DMS53 treated with DMSO at 0.1 percent for 48 hours (cell line): ENCODE results near the gene DYSF.

Experiments
- DNase-seq: peaks from one replicate; lab custom pipeline; 2025; ENCODE audit not compliant: unreplicated experiment; lab: John Stamatoyannopoulos, UW

Gene DYSF

DNA sequence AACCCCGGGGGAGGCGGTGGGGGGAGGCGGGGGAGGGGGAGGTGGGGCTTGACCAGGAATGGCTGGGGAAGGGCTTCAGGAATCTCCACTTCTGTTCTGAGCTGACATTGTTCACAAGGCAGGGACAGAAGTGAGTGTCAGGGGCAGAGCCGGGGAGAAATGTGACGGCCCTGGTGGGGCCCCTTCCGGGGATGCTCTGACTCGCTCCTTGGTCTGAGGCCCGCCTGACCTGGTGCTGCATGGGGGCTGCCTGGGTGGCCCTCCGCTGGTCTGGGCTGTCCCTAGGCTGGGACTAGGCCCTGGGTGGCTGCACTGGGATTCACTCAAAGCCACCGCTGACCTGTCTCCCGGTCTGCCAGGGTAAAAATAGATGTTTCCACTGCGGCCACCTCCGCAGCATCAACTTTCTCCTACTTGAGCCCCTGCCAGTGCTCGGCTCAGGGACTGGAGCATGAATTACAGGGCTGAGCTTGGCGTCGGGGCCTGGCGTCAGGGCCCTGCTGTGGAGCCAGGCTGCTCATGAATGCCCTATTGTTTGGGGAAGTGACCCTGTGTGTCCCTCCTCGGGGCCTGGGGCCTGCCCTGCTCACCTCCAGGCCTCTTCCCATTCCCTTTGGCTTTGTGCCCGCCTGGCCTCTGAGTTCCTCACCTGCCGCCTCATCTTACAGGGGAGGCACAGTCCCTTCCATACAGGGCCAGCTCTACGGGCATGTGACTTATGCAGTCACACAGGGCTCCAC, 247.5 kb downstream of the DYSF start:
- DNase-seq: no peak

DNA sequence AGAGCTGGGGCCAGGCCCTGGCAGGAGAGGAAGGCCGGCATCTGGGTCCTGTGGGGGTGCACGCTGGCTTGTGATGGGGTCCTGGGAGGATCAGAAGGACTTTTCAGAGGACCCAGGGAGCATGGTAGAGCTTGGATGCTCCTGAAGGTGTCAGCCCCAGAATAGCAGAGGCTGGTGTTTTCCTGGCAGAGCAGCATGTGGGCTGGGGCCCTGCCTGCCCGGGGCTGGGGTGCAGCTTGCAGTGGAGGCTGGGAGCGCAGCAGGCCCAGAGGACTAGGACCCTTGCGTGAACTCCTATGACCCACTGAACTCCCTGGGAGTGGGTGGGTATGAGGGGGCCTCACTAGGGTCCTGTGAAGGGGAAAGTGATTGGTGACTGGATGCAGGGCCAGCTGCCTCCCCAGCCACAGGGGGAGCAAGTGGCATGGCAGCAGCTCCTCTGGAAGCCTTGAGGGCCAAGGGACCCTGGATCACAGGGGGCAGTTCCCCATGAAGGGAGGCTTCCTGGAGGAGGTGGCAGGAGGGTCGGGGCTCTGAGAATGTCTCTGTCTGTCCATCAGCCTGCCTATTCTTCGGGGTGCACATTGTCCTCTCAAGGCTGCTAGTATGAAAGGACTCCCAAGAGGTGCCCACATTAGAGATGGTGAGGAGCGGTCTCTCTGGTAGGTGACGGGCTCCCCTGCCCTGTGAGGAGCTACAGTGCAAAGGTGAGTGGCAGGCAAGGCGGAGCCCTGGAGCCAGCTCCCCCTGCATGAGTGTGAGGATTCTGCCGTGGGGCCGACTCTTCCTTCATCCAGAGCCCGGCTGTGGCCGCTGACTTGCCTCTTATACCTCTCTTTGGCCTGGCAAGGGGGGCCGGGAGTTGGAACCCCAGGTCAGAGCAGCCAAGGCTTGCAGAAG, 249.0 kb downstream of the DYSF start:
- DNase-seq: no peak

DNA sequence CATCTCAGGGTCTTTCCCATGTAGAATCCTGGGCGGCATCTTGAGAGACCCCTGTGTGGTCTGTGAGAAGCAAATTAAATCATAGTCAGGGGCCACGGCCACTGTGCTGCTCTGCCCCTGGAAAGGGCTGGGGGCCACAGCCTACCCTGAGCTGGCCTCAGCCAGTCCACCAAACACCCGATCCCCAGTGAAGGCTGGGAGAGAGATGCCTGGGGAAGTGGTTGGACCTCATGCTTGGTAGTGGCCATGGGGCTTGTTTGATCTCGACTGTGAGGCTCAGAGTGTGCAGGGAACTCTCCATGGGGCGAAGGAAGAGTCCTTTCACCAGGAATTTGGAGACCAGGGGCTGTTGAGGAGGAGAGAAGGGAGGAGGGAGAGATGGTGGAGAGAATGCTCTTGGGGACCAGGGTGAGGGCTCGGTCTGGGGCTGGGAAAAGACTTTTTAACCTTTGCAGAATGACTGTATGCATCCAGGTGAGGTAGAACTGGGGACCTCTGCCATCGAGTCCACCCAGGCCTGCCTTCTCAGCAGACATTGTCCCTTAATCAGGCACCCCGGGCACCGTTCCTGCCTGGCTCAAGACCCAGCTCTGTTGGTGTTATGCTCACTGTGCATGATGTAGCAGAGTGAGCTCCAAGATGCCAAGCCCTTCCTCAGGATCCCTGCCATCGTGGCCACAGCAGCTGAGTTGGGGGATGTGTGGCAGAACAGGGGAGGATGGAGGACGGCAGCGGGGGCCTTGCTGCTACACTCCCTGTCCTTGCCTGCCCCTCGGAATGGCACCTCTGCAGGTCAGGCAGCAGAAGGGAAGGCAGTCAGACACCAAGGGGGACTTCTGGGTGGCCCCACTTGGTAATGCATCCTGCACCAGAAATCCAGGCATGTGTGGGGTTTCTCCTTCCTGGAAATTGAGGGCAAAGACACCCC, 249.9 kb downstream of the DYSF start:
- no peak for DNase-seq

DNA sequence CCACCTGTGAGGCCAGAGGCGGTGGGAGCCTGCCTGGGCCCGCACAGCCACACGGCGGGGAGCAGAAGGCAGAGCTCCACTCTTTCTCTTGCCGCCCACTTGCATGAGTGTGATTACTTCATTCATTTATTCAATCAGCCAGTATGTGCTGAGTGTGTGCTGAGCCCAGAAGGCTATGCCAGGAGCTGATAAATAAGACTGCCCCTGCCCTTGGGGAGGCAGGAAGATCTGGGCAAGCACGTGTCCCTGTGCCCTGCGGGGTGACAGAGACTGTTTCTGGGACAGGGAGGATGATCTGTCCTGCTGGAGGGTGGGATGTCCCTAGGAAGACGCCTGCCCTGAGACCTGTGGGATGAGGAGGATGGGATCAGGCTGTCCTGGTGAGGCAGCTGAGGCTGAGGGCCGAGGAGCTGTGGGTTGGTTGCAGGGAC, 250.8 kb downstream of the DYSF start:
- no peak for DNase-seq

DNA sequence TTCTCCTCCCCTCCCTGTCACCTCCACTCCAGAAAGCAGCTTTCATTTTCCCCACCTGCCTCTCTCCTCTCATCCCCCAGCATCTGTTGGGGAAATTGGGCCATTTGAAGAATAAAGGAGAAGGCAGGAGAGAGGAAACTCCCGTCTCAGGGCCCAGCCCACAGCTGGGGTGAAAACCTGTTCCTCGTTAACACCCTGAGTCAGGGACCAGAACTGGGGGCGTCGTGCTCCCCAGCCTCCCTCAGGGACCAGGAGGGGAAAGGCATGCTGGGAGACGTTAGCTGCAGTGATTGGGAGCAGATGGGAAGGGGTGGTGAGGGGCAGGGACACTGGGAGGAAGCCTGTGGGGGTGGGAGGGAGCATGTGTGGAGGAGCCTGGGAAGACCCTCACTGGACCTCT, 251.3 kb downstream of the DYSF start:
- no peak for DNase-seq

DNA sequence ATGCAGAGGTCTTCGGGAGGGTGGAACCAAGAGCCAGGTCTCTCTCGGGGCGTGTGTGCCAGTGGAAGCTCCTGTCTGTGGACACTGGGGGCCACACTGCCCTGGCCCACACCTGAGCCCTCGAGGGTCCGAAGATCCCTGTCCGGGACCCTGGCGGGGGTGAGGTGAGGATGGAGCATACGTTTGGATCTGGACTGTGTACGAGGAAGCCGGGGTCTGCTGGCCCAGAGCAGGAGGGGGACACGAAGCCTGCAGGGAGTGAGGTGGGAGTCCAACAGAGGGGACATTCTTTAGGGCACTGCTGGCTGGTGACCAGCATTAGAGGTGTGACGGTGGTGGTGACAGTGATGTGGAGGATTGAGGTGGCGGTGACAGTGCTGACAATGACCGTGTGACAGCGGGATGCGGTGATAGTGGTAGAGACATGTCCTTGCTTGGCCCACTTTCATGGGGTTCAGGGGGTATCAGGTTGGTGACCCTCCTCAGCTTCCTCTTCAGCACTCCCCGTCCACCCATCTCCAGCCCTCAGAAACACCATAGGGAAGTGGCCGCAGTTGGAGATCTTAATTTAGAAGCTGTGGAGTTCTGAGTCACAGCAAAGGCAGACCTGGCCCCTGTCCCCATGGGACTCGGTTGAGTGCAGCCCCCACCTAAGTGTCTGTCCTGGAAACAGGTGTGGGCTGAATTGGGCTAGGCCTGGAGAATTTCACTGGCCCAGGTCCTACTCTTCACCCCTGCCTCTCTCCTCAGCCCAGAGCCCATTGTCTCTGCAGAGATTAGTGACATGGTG, 252.0 kb downstream of the DYSF start:
- DNase-seq: no peak

DNA sequence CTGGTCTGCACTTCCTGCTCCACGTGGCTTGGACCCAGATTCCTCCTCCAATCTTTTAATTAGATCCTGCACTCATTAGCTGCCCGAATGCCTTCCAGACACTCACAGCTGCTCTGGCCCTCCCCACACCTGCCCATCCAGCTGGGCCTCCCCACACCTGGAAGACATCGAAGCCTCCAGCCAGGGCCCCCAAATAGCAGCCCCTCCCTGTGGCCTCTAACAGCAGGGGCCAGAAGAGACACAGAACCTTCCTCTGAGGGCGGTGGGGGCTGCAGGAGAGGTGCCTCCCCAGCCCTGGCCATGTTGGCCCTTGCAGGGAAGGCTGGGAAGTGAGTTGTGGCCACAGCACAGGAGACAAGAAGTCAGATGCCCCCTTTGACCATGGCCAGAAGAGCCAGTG, 252.8 kb downstream of the DYSF start:
- DNase-seq: no peak

DNA sequence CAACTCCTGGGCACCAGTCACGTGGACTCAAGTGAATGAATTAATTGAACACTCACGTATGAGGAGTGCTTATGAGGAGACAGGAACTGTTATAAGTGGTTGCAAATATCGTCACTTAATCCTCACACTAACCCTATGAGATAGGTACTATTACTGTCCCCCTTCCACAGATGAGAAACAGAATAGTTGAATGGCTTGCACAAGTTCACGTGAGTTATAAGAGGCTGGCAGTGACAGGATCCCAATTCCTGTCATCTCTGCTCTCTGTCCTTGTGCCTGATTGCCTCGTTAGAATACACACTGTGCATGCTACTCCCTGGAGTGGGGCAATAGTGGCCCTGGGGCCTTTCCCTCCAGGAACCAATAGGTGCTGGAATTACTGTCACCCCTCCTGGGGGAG, 253.5 kb downstream of the DYSF start:
- DNase-seq: no peak

DNA sequence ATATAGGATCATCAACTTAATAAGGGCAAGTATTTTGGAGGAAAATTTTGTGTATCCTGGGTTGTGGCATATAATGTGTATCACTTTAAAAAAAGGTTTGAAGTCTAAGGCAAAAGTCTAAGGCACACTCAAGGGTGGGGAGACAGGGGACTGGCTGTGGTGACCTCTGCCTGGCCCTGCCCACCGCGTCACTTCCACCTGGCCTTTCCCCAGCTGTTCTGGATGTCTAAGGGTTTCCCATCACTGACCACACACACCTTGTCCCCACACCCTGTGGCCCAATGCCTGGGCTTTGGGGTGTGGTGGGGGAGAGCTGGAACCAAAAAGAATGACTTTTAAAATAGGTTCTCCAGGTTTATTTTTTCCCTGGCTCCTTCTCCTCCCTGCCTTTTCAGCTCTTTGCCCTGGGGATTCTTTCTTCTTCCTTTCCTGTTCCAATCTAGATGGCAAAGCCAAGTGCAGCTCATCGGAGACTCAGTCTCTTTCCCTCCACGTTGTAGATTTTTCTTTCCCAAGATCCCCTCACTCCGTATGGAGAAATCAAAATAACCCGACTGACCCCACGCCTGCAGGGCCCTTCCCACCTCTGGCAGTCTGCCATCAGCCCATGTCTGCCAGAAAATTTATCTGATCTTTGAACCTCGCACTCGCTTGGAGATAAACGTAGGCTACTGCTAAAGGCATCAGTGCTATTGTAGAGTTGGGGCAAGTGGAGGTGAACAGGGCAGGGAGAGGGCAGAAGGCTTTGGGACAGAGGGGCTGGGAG, 257.2 kb downstream of the DYSF start:
- DNase-seq: no peak

DNA sequence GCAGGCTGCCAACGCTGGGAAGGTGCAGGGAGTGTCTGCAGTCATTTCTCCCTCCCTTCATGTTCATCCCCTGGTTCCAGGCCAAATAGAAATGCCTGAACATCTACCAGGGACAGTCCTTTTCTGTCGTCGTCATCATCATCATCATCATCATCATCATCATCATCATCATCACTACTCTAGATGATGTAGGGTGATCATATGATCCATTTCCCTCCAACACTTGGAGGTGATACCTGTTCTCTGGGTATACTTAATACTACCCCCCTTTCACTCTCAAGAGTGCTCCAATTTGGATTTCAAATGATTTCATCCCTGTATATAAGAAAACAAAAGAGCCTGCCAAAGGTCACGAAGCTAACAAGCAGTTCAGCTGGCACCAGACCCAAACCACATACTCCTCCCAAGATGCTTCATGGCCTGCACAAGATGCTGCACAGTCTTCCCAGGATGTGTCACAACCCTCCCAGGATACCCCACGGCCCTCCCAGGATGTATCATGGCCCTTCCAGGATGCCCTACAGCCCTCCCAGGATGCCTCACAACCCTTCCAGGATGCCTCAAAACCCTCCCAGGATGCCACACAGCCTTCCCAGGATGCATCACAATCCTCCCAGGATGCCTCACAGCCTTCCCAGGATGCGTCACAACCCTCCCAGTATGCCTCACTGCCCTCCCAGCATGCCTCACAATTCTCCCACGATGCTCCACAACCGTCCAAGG, 257.9 kb downstream of the DYSF start:
- no peak for DNase-seq

DNA sequence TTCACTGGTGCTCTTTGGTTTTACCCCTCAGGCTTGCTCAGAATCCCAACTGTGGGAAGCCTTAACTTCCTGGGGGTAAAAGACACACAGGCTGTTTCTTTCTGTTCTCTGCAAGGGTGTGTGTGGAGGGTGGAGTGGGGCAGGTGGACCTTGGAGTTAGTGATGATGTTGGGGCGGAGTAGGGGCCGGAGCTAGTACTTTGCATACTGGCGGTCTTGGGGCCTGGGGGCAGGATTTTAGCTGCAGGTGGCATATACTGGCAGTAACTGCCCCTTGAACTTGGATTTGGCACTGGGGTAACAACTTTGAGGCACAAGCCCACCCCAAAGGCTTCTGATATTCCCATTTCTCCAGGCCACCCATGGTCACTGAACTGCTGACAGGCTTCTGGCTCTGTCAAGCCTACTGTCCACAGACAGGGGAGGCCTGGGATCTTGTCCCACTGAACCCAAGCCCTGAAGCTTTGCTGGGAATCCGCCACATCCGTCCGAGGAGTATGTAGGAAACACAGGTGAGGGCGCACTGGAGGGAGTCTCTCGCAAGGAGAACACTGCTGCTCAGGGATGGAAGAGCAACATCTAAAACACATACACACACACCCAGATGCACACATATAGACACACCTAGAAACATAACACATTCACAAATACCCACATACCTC, 258.9 kb downstream of the DYSF start:
- no peak for DNase-seq

DNA sequence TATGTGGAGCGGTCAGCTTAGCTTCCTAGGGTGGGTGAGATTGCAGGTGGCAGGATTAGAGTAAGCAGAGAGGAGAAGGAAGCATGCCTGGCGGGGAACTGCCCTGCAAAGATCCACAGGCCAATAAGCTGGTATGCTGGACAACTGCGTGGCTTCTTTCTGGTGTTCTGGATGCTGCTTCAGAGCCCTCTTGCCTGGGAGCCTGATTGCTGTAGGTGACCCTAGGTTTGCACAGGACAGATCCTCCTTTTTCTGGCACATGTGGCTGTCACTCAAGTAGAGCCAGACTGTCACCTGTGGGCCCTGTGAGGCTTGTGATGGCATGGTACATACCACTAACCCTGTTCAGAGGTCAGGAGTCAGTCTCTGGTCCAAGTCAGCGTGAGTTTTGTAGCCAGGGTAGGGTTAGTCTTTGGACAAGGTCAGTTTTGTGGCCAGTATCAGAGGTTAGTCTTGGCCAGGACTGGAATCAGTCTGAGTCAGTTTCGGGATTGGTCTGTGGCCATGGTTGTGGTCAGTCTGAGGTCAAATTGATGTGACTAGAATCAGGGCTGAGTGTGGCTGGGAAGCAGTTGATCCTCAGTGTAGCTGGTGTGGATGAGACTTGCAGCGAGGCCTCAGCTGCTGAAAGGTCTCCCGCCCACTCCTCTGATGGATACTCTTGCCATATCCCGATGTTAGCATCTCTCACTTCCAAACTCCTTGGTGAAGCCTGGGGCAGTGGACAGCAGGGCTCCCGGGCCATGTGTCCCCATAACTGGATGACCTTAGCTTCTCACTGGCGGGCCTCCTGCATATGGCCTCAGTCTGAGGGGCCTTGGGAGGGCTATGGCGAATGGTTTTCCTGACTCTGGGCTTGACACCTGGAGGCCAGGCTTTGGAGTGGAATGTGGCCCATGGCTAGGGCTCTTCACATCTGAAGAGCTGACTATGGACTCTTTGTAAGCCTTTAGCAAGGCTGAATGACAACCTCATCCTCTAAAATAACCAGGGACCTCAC, 260.5 kb downstream of the DYSF start:
- no peak for DNase-seq

DNA sequence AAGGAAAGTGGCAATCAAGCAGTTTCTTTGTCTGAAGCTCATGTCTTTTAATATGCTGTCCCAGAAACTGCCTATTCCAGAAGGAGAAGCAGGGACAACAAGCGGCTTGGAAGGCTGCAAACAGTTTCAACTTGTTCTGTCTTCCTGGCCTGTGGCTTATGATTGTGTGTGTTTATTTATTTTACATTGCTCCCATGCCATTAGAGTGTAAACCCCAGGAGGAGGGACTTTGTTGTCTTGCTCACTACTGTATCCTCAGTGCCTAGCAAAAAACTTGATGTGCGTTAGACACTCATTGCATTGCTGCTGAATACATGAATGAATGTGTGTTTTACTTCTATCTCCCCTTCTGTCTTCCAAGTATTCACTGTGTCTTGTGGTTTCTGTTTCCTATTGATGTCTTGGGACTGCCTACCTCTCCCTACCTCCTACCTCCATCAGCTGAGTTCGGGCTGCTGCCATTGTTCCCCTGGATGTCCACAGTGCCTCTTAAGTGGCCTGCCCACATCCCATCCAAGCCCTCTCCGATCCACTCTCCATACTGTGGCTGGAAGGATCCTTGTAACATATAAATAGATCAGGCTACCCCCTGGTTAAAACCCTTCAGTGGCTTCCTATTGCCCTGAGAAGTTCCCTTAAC, 261.4 kb downstream of the DYSF start:
- no peak for DNase-seq

DNA sequence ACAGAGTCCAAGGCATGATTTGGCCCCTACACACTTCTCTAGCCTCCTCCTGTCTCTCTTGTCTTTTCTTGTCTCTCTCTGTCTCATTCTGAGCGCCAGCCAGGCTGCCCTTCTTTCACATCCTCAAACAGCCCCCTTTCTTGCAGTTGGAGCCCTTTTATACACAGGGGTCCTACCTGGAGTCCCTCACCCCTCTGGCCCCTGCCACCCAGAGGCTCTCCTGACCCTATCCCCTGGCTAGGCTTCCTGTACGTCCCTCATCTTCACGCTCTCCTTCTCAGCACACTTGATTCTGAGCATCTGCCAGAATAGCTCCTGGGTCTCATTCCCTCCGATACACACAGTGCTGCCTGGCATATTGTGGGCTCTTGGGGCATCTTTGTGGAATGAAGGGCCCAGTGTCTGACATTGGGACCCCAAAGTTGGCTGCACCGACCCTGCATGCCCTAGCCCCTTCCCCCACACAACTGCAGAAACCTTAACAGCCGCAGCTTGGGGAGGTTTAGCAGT, 261.9 kb downstream of the DYSF start:
- no peak for DNase-seq

DNA sequence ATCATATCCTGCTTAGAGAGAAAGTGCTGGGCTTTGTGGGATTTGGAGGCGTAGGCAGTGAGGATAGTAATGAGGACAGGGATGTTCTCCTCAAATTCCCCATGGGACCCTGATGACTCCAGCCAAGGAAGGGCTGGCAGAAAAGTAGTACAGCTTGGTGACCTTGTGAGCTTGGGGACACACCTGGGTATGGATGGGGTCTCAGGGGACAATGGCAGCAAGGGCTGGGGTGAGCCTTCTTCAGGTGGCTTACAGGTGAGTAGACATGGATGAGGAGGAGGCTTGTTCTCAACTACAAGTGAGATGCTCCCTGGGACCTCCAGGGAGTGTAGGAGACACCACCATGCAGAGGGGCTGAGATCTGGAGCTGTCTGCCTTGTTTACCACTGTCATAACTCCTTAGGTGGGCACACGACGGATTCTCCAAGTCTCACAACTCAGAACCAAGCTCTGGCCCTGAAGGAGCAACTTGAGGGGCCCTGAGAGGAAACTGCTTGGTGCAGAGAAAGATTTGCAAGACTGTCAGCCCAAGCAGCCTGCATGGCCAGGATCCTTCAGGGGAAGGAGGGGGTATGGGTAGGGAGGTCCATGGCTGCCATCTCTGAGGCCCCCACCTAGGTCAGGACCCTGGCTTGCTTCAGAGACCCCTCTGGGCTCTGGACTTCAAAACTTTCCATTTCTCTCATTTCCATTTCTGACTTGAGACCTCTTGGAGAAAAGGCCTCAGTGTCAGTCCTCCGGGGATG, 262.8 kb downstream of the DYSF start:
- no peak for DNase-seq
